GM03348 (cell line): Measurements from ENCODE around the gene KDM5B.

Experiments
- DNase-seq: peaks from one replicate; pipeline ENCODE4 v3.0.0; 2012; ENCODE audit warnings: low spot score

Gene KDM5B

GRCh38 chr1:202685641-202686040, 122.6 kb downstream of the KDM5B start:
- no peak for DNase-seq

DNA sequence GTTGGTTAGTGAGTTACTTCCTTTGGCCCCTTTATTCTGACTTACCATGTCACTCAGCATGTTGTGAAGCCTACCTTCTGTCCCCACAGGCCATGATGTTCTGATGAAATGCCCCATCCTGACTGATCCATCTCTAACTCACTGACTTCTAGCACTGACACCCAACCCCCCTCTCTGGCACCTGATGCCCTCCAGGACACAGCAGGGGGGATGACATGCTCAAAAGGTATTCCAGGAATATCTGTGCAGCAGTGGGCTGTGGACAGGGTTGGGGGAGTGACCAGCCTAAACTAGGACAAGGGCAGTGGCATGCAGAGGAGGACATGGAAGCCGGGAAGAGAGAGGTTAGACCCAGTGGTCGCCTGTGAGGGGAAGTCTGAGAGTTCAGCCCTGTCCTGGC, 123.5 kb downstream of the KDM5B start:
- no peak for DNase-seq

- DNase-seq = no peak
Measured at GRCh38 chr1:202683029-202683428, 125.2 kb downstream of the KDM5B start.

DNA sequence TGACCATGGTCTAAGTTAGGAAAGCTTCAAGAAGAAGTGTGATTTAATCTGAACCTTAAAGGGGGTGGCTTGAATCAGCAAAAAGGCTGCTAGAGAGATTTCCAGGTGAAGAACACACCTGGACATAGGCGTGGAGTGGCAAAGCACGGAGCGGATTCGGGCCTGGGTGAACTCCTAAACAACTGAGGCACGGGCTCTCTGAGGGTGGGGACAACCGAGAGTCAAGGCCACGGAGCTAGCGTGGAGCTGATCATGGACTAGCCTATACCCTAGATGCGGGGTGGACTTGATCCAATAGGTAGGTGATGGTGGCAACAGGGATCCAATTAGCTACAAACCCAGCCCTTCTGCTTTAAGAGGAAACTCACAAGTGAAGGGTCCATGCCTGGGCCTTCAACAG, 125.7 kb downstream of the KDM5B start:
- DNase-seq = no peak

DNA sequence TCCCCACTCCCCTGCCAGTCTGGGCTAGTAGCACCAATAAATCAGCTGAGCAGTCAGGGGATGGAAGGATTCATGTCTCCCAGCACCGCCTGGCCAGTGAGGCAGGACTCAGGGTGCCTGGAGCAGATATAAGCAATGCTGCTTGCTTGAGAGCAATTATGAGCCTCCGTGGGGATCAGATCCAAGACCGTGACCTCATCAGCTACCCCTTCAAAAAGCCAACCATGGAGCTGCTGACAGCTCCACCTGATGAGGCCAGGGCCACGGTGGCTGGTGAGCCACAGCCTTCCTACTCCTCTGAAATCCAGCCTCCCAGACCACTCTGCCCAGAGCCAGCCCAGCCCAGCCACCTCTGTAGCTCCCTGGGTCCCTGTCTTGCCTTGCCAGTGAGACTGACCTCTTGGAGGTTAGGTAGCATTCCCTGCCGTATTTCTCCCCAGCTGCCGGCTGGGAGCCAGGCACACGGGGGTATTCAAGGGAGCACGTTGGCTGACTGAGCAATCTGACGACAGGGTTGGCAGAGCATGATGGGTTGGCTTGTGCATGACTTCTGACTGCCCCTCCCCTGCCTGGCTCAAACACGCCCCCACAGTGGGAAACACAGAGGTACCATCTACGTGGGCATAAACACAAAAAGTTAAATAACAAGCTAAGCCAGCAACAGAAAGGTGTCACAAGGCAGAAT, 126.3 kb downstream of the KDM5B start:
- DNase-seq = no peak

GRCh38 chr1:202680586-202681352, 127.5 kb downstream of the KDM5B start:
- no peak for DNase-seq

DNA sequence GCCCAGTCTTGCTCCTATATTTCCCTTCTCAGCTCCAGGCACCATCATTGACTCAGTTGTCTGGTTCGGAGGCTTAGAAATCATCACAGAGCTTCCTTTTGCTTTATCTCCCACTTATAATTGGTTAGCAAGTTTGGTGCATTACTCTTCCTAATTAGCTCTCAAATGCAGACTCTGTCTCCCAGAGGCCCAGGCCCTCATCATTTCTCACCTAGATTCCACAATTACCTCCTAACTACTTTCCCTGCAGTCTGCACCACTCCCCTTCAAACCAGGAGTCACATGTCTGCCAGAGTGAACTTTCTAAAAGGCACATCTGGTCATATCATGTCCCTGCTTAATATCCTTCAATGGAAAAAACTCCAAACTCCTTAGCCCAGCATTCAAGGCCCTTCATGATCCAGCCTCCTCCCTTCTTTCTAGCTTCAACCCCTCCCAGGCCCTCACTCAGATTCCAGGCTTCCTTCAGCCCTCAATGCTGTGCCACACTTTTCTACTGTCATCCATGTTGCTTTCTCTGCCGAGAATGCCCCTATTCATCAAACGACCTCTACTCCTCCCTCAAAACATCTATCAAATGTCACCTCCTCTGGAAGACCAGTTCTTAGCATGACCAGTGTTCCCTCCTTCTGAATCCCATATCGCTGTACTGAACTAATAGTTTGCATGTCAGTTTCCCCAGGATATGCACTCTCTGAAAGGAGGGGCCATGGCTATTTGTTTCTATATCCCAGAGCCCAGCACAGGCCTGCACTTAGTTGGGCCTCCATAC, 128.6 kb downstream of the KDM5B start:
- DNase-seq = no peak

DNA sequence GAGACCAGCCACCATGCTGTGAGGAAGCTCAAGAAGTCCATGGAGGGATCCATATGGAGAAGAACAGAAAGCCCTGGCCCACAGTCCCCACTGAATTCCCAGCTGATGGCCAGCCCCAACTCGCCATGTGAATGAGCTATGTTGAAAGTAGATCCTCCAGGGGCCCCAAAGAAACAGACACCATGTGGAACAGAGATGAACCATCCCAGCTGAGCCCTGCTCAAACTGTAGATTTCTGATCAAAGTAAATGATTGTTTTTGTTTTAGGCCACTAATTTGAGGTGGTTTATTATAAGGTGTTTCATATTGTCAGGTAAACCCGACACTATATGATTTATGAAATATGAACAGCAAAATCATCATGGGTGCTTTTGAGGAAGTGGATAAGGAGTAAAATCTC, 130.8 kb downstream of the KDM5B start:
- no peak for DNase-seq
